HG03520 (cell line): ENCODE results near the gene ARHGAP42.

Source experiments
- ATAC-seq: cut with Tn5 transposase; IDR thresholded peaks from one replicate; pipeline ENCODE4 v1.9.1; 2021; ENCODE audit warnings: mild to moderate bottlenecking, moderate library complexity; ENCODE audit not compliant: unreplicated experiment

Gene ARHGAP42

DNA sequence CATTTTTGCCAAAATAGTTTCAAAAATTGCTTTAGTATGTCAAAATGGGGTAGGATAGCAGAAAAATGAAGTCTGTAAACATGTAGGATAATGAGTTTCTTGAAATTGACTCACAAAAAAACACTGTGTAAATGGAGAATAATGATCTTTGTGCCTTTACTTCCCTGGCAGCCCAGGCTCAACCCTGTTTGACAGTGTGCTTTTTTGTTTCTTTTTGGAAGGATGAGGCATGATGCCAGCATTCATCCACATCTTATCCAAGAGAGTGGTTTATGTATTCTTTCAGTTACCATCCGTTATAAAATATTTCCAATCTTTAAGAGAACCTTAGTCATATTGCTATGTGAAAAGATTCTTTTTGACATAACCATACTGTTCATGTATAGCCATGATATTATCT lies 70.6 kb downstream of the ARHGAP42 start:
- ATAC-seq, result no peak

GRCh38 chr11:100759106-100759505 lies 72.0 kb downstream of the ARHGAP42 start:
- ATAC-seq, result no peak

DNA sequence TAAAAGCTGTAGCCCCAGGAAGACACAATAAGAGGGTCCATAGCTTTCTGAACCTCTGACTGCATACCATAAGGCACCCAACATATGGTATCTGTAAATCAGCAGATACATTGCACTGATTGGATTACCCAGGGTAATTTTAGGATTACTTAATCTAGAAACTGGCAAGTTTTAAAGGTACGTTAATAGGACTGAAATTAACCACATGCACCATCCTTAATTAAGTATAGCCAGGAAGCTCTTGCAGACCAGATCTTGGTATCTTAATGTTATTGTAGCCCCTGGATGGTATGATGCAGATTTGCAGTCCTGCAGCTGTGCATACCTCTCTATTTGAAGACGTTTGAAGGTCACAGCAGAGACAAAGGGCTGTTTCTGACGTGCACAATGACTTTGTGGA lies 72.8 kb downstream of the ARHGAP42 start:
- ATAC-seq, result no peak

- ATAC-seq, result no peak
These were observed 73.7 kb downstream of the ARHGAP42 start for GRCh38 chr11:100760744-100761143.

- ATAC-seq, result no peak
These were observed 74.8 kb downstream of the ARHGAP42 start for GRCh38 chr11:100761841-100762240.

GRCh38 chr11:100766764-100767163 lies 79.7 kb downstream of the ARHGAP42 start:
- ATAC-seq, result no peak

DNA sequence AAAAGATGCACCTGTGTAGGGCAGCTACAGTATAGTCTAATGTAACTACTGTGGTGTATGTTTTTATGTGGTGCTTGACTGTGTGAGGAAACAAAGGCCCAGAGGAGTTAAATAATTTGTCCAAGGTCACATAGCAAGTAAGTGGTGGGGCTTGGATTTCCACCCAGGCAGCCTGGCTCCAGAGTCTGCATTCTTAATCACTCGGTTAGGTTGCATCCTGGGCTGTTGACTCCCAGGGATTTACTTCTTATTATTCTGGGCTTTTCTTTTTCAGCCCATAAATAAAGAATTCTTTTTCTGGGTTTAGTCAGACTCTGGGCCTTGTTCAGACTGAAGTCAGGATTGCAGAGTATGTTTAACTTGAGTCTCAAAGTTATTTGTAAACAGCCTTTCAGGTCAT lies 82.1 kb downstream of the ARHGAP42 start:
- ATAC-seq, result no peak

GRCh38 chr11:100769617-100770016 lies 82.5 kb downstream of the ARHGAP42 start:
- no peak for ATAC-seq

DNA sequence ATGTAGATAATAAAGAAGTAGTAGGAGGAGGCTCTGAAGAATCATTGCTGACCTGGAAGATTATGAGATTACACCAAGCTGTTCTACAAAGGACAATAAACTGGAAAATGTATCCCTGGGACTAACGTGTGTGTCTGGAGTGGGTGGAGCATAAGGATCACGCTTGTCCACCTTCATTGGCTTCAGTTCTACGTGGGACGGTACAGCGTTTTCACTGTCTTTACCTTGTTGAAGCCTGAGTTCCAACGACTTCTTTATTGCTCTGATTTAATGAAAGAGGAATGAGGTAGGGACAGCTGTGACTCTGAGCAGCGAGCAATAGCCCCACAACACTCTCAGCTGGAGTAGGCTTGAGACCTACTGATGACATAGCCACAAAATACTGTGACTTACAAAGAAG lies 87.0 kb downstream of the ARHGAP42 start:
- ATAC-seq, result no peak

- no peak for ATAC-seq
These were observed 87.8 kb downstream of the ARHGAP42 start for GRCh38 chr11:100774859-100775258.

DNA sequence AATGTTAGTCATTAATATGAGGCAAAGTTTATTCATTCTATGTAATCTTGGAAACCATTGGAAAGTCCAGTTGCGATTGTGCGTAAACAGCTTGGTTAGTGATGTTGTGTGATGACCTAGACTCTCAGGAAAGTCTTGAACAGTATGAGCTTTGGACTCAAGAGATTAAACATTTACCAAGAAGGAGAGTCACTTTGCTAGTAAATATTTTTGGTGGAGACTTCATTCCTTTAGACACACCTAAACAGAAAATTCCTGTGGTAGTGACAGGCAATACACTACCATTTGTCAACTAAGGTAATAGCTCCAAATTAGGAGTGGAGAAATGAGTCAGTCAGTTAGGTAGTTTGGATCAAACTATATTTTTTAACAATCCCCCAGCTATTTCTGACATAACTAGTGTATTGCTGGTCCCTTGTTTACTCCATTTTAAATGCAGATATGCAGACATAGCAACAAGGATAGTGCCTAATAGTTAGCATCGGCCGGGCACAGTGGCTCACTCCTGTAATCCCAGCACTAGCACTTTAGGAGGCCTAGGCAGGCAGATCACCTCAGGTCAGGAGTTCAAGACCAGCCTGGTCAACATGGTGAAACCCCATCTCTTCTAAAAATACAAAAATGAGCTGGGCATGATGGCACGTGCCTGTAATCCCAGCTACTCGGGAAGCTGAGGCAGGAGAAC lies 89.3 kb downstream of the ARHGAP42 start:
- ATAC-seq, result no peak

DNA sequence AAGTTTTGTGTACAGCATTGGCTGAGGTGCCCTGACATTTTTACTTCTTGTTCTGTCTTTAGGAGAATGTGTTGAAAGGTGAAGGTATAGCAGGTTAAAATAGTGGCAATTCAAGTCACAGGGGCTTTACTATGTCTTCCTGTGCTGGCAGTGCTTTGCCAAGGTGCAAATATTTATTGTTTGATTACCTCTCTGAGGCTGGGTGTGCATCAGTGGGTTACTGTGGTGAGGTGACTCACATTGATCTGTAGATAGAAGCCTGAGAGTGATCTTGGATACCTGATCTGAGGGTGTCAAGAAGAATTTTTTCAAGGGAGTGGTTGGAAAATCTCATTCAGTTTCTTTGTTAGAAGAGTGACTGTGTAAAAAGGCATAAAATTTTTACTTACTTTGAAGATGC lies 90.0 kb downstream of the ARHGAP42 start:
- no peak for ATAC-seq

- ATAC-seq, result no peak
These were observed 90.6 kb downstream of the ARHGAP42 start for GRCh38 chr11:100777736-100778135.

DNA sequence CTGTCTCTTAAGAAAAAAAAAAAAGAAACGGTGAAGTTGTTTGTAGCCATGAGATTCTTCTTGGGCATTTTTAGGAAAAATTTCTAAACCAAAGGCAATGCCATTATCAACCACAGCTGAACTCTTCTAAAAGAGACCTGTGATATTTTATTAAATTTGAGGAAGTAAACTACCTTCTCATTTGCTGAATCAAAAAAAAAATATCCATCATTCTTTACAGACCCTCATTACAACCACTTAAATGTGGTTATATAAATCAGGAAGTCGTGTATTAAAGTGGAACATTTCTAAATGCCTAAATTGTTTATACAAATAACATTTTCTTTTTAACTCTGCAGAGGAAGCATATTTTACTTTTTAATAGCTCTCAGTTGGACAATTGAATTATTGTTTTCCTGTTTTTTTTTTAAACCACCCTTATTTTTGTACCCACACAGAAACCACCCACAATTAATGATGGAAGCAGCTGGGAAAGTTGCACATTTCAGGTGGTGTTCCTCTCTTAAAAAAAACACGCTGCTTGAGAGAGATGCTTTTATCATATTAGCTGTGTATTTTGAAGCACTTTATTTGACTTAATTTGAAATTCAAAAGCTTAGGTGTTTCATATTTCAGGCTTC lies 91.2 kb downstream of the ARHGAP42 start:
- ATAC-seq, result no peak

DNA sequence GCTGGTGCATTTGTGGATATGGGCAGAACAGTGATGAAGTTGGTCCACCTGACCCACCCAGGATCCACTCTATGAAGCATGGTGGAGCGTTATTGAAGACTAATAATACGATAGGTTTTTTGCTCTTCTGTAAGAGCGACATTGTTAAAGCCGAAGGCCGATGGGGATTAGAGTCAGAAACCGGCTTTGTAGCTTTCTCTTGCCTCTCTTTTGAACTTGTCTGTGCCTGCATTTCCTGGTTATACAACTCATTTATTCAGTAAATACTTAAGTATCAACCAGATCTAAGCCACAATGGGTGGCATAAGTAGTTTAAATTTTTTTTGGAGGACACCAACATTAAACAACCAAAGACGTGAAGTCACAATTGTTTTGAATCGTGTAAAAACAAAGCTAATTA lies 93.4 kb downstream of the ARHGAP42 start:
- ATAC-seq, result no peak

GRCh38 chr11:100785148-100785983 lies 98.3 kb downstream of the ARHGAP42 start:
- no peak for ATAC-seq

DNA sequence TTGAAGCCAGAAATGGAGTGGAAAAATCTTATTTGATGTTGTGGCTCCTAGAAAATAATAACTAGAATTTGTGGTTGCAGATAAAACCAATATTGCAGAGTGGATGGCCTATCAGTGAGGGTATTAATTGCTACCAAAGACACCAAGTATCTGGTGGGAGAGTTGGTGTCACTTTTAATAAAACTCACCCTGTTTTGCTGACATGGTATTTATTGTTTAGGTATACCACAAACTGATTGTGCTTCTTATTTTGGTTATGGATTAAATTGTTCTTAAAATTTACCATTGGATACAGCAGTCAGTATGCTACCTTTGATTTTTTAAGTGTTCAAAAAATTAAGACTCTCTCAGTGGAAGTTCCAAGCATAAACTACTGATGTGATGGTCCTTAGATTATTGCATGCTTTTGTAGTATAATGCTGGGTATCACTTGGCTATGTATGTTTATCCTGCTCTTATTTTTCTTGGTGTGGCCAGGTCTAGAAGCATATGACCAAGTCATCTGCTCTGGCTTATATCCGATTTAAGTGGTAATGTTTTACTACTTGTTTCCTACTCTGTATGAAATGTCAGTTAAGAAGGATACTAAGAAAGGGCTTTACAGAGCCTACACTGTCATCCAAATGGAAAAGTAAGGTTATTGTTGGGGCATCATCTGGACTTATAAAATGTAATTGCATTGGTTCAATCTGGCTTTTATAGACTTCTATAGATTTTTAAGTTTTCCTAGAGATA lies 101.6 kb downstream of the ARHGAP42 start:
- ATAC-seq, result no peak

GRCh38 chr11:100789500-100789899 lies 102.4 kb downstream of the ARHGAP42 start:
- no peak for ATAC-seq

- ATAC-seq, result no peak
These were observed 103.0 kb downstream of the ARHGAP42 start for GRCh38 chr11:100790073-100790472.

GRCh38 chr11:100791103-100791502 lies 104.0 kb downstream of the ARHGAP42 start:
- no peak for ATAC-seq

DNA sequence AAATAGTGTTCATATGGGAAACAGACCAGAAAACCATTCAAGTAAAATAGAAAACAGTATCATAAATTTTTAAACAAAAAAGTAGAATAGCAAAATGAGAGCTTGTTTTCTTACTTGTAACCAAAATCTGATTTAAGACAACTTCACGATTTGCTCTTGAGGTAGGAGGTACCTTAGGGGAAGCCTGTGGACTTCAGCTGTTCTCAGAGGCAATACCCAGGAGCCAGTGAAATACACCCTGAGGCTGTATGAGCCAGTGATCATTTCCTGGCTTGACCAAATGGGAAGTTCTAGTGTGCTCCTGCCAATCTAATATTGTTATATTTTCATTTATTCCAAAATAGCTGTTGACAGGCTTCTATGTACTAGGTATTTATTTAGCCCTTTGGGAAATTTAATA lies 104.8 kb downstream of the ARHGAP42 start:
- ATAC-seq, result no peak
